Natural killer cell (primary cell): Measurements from ENCODE around the gene DYNC1H1. TPM values are rescaled to one million over a fixed set of nuclear protein-coding genes. Genes with fewer than 3 reads are reported as not detected.
A peak's percentile ranks its signal among the peaks of the same experiment; 100 is the strongest.
"Not testable (repeated sequence)": the region's sequence is repeated elsewhere in the genome, so short reads cannot be mapped to it uniquely, and the experiment has no call there.

Experiments used
- ATAC-seq, 3 donors: fragments of 150-1000 bp in 2 of 3; fragments of 200-7000 bp in 1 of 3; cut with Tn5 transposase; 1 replicate in 1 of 3; 2 replicates in 2 of 3; pipeline ENCODE4 v1.10.0; 2021; ENCODE audit warnings: mild to moderate bottlenecking in 2 of 3, moderate library complexity in 2 of 3
- DNase-seq, 2 donors: peaks; one replicate each; pipeline versions ENCODE4 v3.0.0 to v3.0.0-alpha.2; 2013 to 2021; ENCODE audit warnings: mixed read lengths in 1 of 2
- H3K27ac ChIP-seq: one replicate; pipeline ENCODE4 v1.5.1; 2013; ENCODE audit warnings: mild to moderate bottlenecking, low read length
- H3K27me3 ChIP-seq: one replicate; pipeline ENCODE4 v1.6.1; 2013; ENCODE audit warnings: low read length; ENCODE audit not compliant: control insufficient read depth, insufficient read depth
- H3K36me3 ChIP-seq: one replicate; pipeline ENCODE4 v1.6.1; 2013; ENCODE audit warnings: low read length; ENCODE audit not compliant: control insufficient read depth, insufficient read depth
- H3K4me1 ChIP-seq: one replicate; pipeline ENCODE4 v1.6.1; 2013; ENCODE audit warnings: low read length; ENCODE audit not compliant: control insufficient read depth, insufficient read depth
- H3K4me3 ChIP-seq: one replicate; pipeline ENCODE4 v1.5.1; 2013; ENCODE audit warnings: low read length
- H3K9me3 ChIP-seq: one replicate; pipeline ENCODE4 v1.6.1; 2013; ENCODE audit warnings: low read length; ENCODE audit not compliant: control insufficient read depth, insufficient read depth
- H3K27ac Mint-ChIP-seq, 2 donors: one replicate each; pipeline ENCODE4 v1.8.0; 2022; ENCODE audit warnings: mild to moderate bottlenecking in 2 of 2, mixed read lengths in 2 of 2, moderate library complexity in 1 of 2
- H3K27me3 Mint-ChIP-seq, 2 donors: one replicate each; pipeline ENCODE4 v1.8.0; 2022; ENCODE audit warnings: low read depth in 2 of 2, mixed read lengths in 2 of 2
- H3K36me3 Mint-ChIP-seq: one replicate; pipeline ENCODE4 v1.8.0; 2022; ENCODE audit warnings: mixed read lengths
- H3K4me1 Mint-ChIP-seq, 2 donors: one replicate each; pipeline ENCODE4 v1.8.0; 2022; ENCODE audit warnings: mixed read lengths in 2 of 2
- H3K4me3 Mint-ChIP-seq: one replicate; pipeline ENCODE4 v1.8.0; 2022; ENCODE audit warnings: mild to moderate bottlenecking, moderate library complexity, mixed read lengths
- H3K9me3 Mint-ChIP-seq, 2 donors: one replicate each; pipeline ENCODE4 v1.8.0; 2022; ENCODE audit warnings: mixed read lengths in 2 of 2
- CTCF ChIP-seq: fragments of 200-600 bp; IDR thresholded peaks from one replicate; pipeline ENCODE4 v1.8.0; 2022; ENCODE audit warnings: antibody characterized with exemption
- WGBS: methylation state at CpG from one replicate; pipeline ENCODE4 v1.1.7; 2013; ENCODE audit warnings: missing lambda C conversion rate; ENCODE audit not compliant: insufficient coverage; 5-methylcytosine and 5-hydroxymethylcytosine counted together
- intact Hi-C: fragments of 100-400 bp; cut with micrococcal nuclease; formaldehyde crosslinking; loops from one replicate; pipeline ENCODE4 v1.14.2; 2022
- total RNA-seq, 4 donors: library from RNA; stranded (reverse); fragments of 120-200 nt in 1 of 4; gene quantifications; one replicate each; pipeline versions ENCODE4 v1.2.3 to v1.2.4, GENCODE V29; 2013 to 2022

Gene DYNC1H1
- total RNA-seq, 3 donors from 2014 or later (not counting 1 experiment from before 2014, with no cell fraction given): 313 to 381 (median 349) TPM

- no peak overlapping the region for H3K27ac ChIP-seq
- peak overlapping the region; percentile 7 to 66 for H3K27ac Mint-ChIP-seq
These were observed 2.4 kb downstream of the DYNC1H1 start for GRCh38 chr14:101966742-101967141.

GRCh38 chr14:101968186-101968585 lies 3.8 kb downstream of the DYNC1H1 start:
- no peak for TF ChIP-seq CTCF
- DNase-seq: no peak
- peaks cover 21% of the 10 kb centered on the region for H3K4me1 ChIP-seq
- intact Hi-C loops: no loop called here
- whole genome bisulfite sequencing: 91% methylated on average over 4 of the region's 4 CpGs
- no peak overlapping the region for H3K4me3 ChIP-seq
- H3K9me3 ChIP-seq: no peaks in the 10 kb centered on the region
- H3K36me3 ChIP-seq: peaks cover 5% of the 10 kb centered on the region
- Mint-ChIP-seq H3K4me3 (no peak overlapping the region), H3K9me3 (no peaks in the 10 kb centered on the region), H3K36me3 (no peaks in the 10 kb centered on the region), H3K4me1 (peaks cover 36 to 49% of the 10 kb centered on the region in 2 donors), H3K27ac (peak overlapping the region; percentile 7 to 81), H3K27me3 (no peaks in the 10 kb centered on the region)
- H3K27me3 ChIP-seq: no peaks in the 10 kb centered on the region
- ATAC-seq: no peak
- H3K27ac ChIP-seq: no peak overlapping the region

More at GRCh38 chr14:101966742-101967141, 2.4 kb downstream of the DYNC1H1 start:
- peak overlapping the region; percentile 65 for H3K4me3 Mint-ChIP-seq
- no peak overlapping the region for H3K4me3 ChIP-seq
- no peaks in the 10 kb centered on the region for H3K27me3 Mint-ChIP-seq
- ATAC-seq: no peak
- WGBS: no CpG with 5 or more reads among the region's 2 CpGs
- no peaks in the 10 kb centered on the region for H3K27me3 ChIP-seq
- no peaks in the 10 kb centered on the region for H3K9me3 ChIP-seq
- intact Hi-C loops: no loop called here
- H3K4me1 ChIP-seq: peaks cover 16% of the 10 kb centered on the region
- no peak for DNase-seq
- peaks cover 5% of the 10 kb centered on the region for H3K36me3 ChIP-seq
- peaks cover 27 to 35% of the 10 kb centered on the region in 2 donors for H3K4me1 Mint-ChIP-seq
- no peak for TF ChIP-seq CTCF
- no peaks in the 10 kb centered on the region for H3K9me3 Mint-ChIP-seq
- H3K36me3 Mint-ChIP-seq: no peaks in the 10 kb centered on the region

GRCh38 chr14:101969481-101969880 lies 5.1 kb downstream of the DYNC1H1 start:
- no peak for TF ChIP-seq CTCF
- DNase-seq: no peak
- no peak overlapping the region for H3K4me3 ChIP-seq
- H3K9me3 Mint-ChIP-seq: no peaks in the 10 kb centered on the region
- H3K36me3 Mint-ChIP-seq: no peaks in the 10 kb centered on the region
- no peak overlapping the region for H3K4me3 Mint-ChIP-seq
- ATAC-seq: no peak
- no peaks in the 10 kb centered on the region for H3K27me3 Mint-ChIP-seq
- no peak overlapping the region for H3K27ac ChIP-seq
- intact Hi-C loops: no loop called here
- H3K9me3 ChIP-seq: no peaks in the 10 kb centered on the region
- H3K4me1 Mint-ChIP-seq: peaks cover 31 to 47% of the 10 kb centered on the region in 2 donors
- peak overlapping the region; percentile 7 to 38 for H3K27ac Mint-ChIP-seq
- no peaks in the 10 kb centered on the region for H3K27me3 ChIP-seq
- 69% methylated on average over 9 of the region's 9 CpGs for WGBS
- H3K36me3 ChIP-seq: peaks cover 5% of the 10 kb centered on the region
- peaks cover 20% of the 10 kb centered on the region for H3K4me1 ChIP-seq

- Histone ChIP-seq H3K4me1 (peaks cover 13% of the 10 kb centered on the region), H3K27ac (no peak overlapping the region), H3K4me3 (no peak overlapping the region), H3K9me3 (no peaks in the 10 kb centered on the region), H3K27me3 (no peaks in the 10 kb centered on the region), H3K36me3 (peaks cover 7% of the 10 kb centered on the region)
- no peaks in the 10 kb centered on the region for H3K9me3 Mint-ChIP-seq
- no peak for DNase-seq
- no peak for TF ChIP-seq CTCF
- no peak for ATAC-seq
- H3K4me3 Mint-ChIP-seq: no peak overlapping the region
- WGBS: 91% methylated on average over 11 of the region's 11 CpGs
- H3K4me1 Mint-ChIP-seq: peaks cover 40 to 47% of the 10 kb centered on the region in 2 donors
- H3K27me3 Mint-ChIP-seq: no peaks in the 10 kb centered on the region
- intact Hi-C loops: no loop called here
- H3K36me3 Mint-ChIP-seq: no peaks in the 10 kb centered on the region
- H3K27ac Mint-ChIP-seq: peak overlapping the region in 1 of 2 donors; percentile 9
These were observed 6.5 kb downstream of the DYNC1H1 start for GRCh38 chr14:101970830-101971400.

- H3K4me3 Mint-ChIP-seq, H3K36me3 Mint-ChIP-seq, ATAC-seq, H3K36me3 ChIP-seq, H3K27ac ChIP-seq, H3K27me3 Mint-ChIP-seq, H3K27me3 ChIP-seq, H3K9me3 Mint-ChIP-seq, H3K9me3 ChIP-seq, intact Hi-C loops, H3K4me3 ChIP-seq, DNase-seq: not testable (repeated sequence)
- WGBS: 100% methylated on average over 1 of the region's 2 CpGs
- Mint-ChIP-seq H3K4me1 (peaks cover 40 to 46% of the 10 kb centered on the region in 2 donors), H3K27ac (peak overlapping the region in 1 of 2 donors; percentile 48)
- peaks cover 13% of the 10 kb centered on the region for H3K4me1 ChIP-seq
These were observed 7.1 kb downstream of the DYNC1H1 start for GRCh38 chr14:101971458-101971857.
